Anterior cingulate cortex (tissue), 58 donors: ENCODE data around the gene GLIPR1.

Experiments used
- DNase-seq, 58 donors: peaks; one replicate each; lab custom pipeline; 2025; lab: John Stamatoyannopoulos, UW

The GLIPR1 gene

GRCh38 chr12:75553398-75553797 is 72.8 kb downstream of the GLIPR1 start:
- DNase-seq = no peak
